PC-3 (cell line): ENCODE data around the gene KATNAL1. TPM values are rescaled to one million over a fixed set of nuclear protein-coding genes. Genes with fewer than 3 reads are reported as not detected.

Experiments used
- ATAC-seq: fragments of 200-7000 bp; cut with Tn5 transposase; 2 replicates; pipeline ENCODE4 v1.9.1; 2020; ENCODE audit warnings: mild to moderate bottlenecking, moderate library complexity
- BruUV-seq: library from RNA; stranded (reverse); fragments of 400-500 nt; replicated peaks from 2 replicates; lab custom pipeline; 2021; lab: Mats Ljungman, UMichigan
- CTCF ChIA-PET: fragments of 300-600 bp; sonication (Branson Sonifier 250); formaldehyde crosslinking; loops from one replicate; lab custom pipeline; 2022; ENCODE audit warnings: antibody characterized with exemption; lab: Charles Lee
- POLR2A ChIA-PET: fragments of 300-600 bp; sonication (Branson Sonifier 250); formaldehyde crosslinking; loops from one replicate; lab custom pipeline; 2022; ENCODE audit warnings: antibody characterized with exemption; ENCODE audit not compliant: unreplicated experiment; lab: Charles Lee
- DNase-seq: peaks from one replicate; pipeline ENCODE4 v3.0.0-alpha.2; 2015
- H2AFZ ChIP-seq: fragments of 300-600 bp; sonication (generic); 2 replicates; pipeline ENCODE4 v1.6.0; 2016; ENCODE audit warnings: antibody characterized with exemption, low read length
- H3F3A ChIP-seq: fragments of 300-600 bp; sonication (generic); one replicate; pipeline ENCODE4 v1.6.0; 2017; ENCODE audit warnings: antibody characterized with exemption, low read length, control low read depth, mild to moderate bottlenecking; ENCODE audit not compliant: unreplicated experiment
- H3K27ac ChIP-seq: fragments of 300-600 bp; sonication (generic); 2 replicates; pipeline ENCODE4 v1.5.1; 2016; ENCODE audit warnings: mild to moderate bottlenecking, low read length
- H3K27me3 ChIP-seq: fragments of 300-600 bp; sonication (generic); 2 replicates; pipeline ENCODE4 v1.6.1; 2016; ENCODE audit warnings: low read length, mixed read lengths
- H3K36me3 ChIP-seq: fragments of 300-600 bp; sonication (generic); 2 replicates; pipeline ENCODE4 v1.6.1; 2016; ENCODE audit warnings: low read depth, mixed run types, low read length, mixed read lengths
- H3K4me1 ChIP-seq: fragments of 300-600 bp; sonication (generic); 2 replicates; pipeline ENCODE4 v1.5.1; 2016; ENCODE audit warnings: low read length; ENCODE audit not compliant: insufficient read depth
- H3K4me2 ChIP-seq: fragments of 300-600 bp; sonication (generic); 2 replicates; pipeline ENCODE4 v1.6.0; 2016; ENCODE audit warnings: low read length
- H3K4me3 ChIP-seq: fragments of 300-600 bp; sonication (generic); 2 replicates; pipeline ENCODE4 v1.5.1; 2016; ENCODE audit warnings: mild to moderate bottlenecking, low read length, mixed read lengths
- H3K79me2 ChIP-seq: fragments of 300-600 bp; sonication (generic); 2 replicates; pipeline ENCODE4 v1.6.1; 2017; ENCODE audit warnings: low read length, mixed read lengths
- H3K9ac ChIP-seq: fragments of 300-600 bp; sonication (generic); 2 replicates; pipeline ENCODE4 v1.6.0; 2016; ENCODE audit warnings: mild to moderate bottlenecking, low read length
- H3K9me2 ChIP-seq: fragments of 300-600 bp; sonication (generic); replicated peaks from 2 replicates; pipeline ENCODE4 v1.6.1; 2016; ENCODE audit warnings: mixed run types, low read length, mixed read lengths
- H3K9me3 ChIP-seq: fragments of 300-600 bp; sonication (generic); 2 replicates; pipeline ENCODE4 v1.6.1; 2016; ENCODE audit warnings: low read length, mixed read lengths
- H4K20me1 ChIP-seq: fragments of 300-600 bp; sonication (generic); 2 replicates; pipeline ENCODE4 v1.6.1; 2016; ENCODE audit warnings: low read length, mixed read lengths
- EZH2 ChIP-seq: fragments of 300-600 bp; sonication (generic); IDR thresholded peaks from one replicate; pipeline ENCODE4 v1.6.1; 2017; ENCODE audit warnings: antibody characterized with exemption, mild to moderate bottlenecking, low read length; ENCODE audit not compliant: unreplicated experiment
- EZH2phosphoT487 ChIP-seq: fragments of 300-600 bp; sonication (generic); IDR thresholded peaks from 2 replicates; pipeline ENCODE4 v1.6.1; 2018; ENCODE audit warnings: mild to moderate bottlenecking, antibody characterized with exemption, low read length, borderline replicate concordance
- intact Hi-C: fragments of 100-400 bp; cut with micrococcal nuclease; formaldehyde crosslinking; loops from 2 replicates; pipeline ENCODE4 v1.9.0; 2023
- total RNA-seq: library from RNA; depleted of rRNA; stranded (reverse); fragments of >200 nt; gene quantifications from 2 replicates; pipeline ENCODE4 v1.2.3, GENCODE V29; 2014
- TF ChIP-seq, protein P1 (sequence below): fragments of 300-600 bp; sonication (generic); conservative IDR thresholded peaks from 2 replicates; pipeline ENCODE4 v1.5.1; 2017; ENCODE audit warnings: antibody characterized with exemption, low read depth, mild to moderate bottlenecking, low read length

KATNAL1 gene
- total RNA-seq, 1 experiment from 2014 or later, result 4.3 TPM

DNA sequence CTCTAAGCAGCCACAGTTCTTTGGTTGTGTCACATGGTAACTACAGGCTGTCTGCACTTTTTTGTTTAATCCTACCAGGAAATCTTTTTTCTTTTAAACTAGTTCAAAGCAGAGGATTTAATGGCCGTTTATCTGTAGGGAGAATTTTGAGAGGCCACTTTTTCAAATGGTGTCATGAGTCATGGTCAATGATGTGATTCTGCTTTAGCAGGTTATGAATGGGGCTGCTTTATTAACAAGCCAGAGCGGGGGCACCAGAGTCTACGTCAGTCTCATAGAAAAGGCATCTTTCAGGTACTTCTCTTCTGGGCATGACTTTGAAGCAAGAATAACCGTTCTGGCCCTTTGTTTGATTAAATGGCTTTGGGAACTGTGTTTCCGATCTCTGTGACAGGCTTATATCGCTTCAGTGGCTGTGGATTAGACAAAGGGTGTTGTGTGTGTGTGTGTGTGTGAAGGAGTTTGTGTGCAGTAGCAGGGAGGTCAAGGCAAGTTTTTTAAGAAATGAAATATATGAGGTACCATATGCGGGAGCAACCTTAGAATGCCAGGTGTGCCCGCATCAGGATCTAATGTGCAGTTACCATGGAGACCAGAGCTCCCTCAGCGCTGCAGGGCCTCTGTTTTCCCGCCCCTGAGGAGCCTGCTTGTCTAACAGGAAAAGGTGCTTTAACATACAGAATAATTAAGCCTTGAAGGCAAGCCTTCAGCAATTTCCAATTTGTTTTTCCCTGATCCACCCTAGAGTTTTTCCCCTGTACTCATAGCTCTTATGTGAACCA lies 120.5 kb downstream of the KATNAL1 start:
- intact Hi-C loops, result no loop called here

GRCh38 chr13:30181888-30182651 lies 125.3 kb downstream of the KATNAL1 start:
- no peak overlapping the region for H3K27ac ChIP-seq
- H2AFZ ChIP-seq, result no peak overlapping the region
- no peaks in the 10 kb centered on the region for H3K9me2 ChIP-seq
- H3K4me3 ChIP-seq, result no peak overlapping the region
- TF ChIP-seq, protein P1, sequence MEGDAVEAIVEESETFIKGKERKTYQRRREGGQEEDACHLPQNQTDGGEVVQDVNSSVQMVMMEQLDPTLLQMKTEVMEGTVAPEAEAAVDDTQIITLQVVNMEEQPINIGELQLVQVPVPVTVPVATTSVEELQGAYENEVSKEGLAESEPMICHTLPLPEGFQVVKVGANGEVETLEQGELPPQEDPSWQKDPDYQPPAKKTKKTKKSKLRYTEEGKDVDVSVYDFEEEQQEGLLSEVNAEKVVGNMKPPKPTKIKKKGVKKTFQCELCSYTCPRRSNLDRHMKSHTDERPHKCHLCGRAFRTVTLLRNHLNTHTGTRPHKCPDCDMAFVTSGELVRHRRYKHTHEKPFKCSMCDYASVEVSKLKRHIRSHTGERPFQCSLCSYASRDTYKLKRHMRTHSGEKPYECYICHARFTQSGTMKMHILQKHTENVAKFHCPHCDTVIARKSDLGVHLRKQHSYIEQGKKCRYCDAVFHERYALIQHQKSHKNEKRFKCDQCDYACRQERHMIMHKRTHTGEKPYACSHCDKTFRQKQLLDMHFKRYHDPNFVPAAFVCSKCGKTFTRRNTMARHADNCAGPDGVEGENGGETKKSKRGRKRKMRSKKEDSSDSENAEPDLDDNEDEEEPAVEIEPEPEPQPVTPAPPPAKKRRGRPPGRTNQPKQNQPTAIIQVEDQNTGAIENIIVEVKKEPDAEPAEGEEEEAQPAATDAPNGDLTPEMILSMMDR, result no peak
- TF ChIP-seq EZH2phosphoT487 (no peak), EZH2 (no peak)
- H3K36me3 ChIP-seq, result no peaks in the 10 kb centered on the region
- H3K4me2 ChIP-seq, result no peak overlapping the region
- H3K9ac ChIP-seq, result no peak overlapping the region
- ChIA-PET CTCF (no interaction called here), POLR2A (no interaction called here)
- no peaks in the 10 kb centered on the region for H4K20me1 ChIP-seq
- intact Hi-C loops, result no loop called here
- H3F3A ChIP-seq, result no peaks in the 10 kb centered on the region
- no peaks in the 10 kb centered on the region for H3K9me3 ChIP-seq
- ATAC-seq, result no peak
- no peaks in the 10 kb centered on the region for H3K4me1 ChIP-seq
- no peak for DNase-seq
- no peaks in the 10 kb centered on the region for H3K79me2 ChIP-seq
- no TSS peak for BruUV-seq
- no peaks in the 10 kb centered on the region for H3K27me3 ChIP-seq

More for the DNA sequence above, 120.5 kb downstream of the KATNAL1 start:
- Histone ChIP-seq H3F3A (no peaks in the 10 kb centered on the region), H3K4me1 (no peaks in the 10 kb centered on the region), H3K9me3 (no peaks in the 10 kb centered on the region), H2AFZ (no peak overlapping the region), H3K27ac (no peak overlapping the region), H3K36me3 (no peaks in the 10 kb centered on the region), H3K27me3 (no peaks in the 10 kb centered on the region), H3K9me2 (no peaks in the 10 kb centered on the region), H3K4me2 (no peak overlapping the region), H3K9ac (no peak overlapping the region), H3K79me2 (no peaks in the 10 kb centered on the region), H3K4me3 (no peak overlapping the region), H4K20me1 (no peaks in the 10 kb centered on the region)
- no TSS peak for BruUV-seq
- DNase-seq, result no peak
- TF ChIP-seq, protein P1, result no peak
- no peak for TF ChIP-seq EZH2
- TF ChIP-seq EZH2phosphoT487, result no peak
- ChIA-PET CTCF (no interaction called here), POLR2A (no interaction called here)
- ATAC-seq, result no peak
